Measurements from ENCODE around the gene DICER1. TPM values are rescaled to one million over a fixed set of nuclear protein-coding genes. Genes with fewer than 3 reads are reported as not detected.
"Not testable (repeated sequence)": the region's sequence is repeated elsewhere in the genome, so short reads cannot be mapped to it uniquely, and the experiment has no call there.

Gene DICER1, protein sequence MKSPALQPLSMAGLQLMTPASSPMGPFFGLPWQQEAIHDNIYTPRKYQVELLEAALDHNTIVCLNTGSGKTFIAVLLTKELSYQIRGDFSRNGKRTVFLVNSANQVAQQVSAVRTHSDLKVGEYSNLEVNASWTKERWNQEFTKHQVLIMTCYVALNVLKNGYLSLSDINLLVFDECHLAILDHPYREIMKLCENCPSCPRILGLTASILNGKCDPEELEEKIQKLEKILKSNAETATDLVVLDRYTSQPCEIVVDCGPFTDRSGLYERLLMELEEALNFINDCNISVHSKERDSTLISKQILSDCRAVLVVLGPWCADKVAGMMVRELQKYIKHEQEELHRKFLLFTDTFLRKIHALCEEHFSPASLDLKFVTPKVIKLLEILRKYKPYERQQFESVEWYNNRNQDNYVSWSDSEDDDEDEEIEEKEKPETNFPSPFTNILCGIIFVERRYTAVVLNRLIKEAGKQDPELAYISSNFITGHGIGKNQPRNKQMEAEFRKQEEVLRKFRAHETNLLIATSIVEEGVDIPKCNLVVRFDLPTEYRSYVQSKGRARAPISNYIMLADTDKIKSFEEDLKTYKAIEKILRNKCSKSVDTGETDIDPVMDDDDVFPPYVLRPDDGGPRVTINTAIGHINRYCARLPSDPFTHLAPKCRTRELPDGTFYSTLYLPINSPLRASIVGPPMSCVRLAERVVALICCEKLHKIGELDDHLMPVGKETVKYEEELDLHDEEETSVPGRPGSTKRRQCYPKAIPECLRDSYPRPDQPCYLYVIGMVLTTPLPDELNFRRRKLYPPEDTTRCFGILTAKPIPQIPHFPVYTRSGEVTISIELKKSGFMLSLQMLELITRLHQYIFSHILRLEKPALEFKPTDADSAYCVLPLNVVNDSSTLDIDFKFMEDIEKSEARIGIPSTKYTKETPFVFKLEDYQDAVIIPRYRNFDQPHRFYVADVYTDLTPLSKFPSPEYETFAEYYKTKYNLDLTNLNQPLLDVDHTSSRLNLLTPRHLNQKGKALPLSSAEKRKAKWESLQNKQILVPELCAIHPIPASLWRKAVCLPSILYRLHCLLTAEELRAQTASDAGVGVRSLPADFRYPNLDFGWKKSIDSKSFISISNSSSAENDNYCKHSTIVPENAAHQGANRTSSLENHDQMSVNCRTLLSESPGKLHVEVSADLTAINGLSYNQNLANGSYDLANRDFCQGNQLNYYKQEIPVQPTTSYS (N-terminal part only)
- polyA plus RNA-seq (2014; cell fraction: cytosol; rRNA removed), result 18.6 and 20.7 TPM in 2 replicates
- 28.1 and 68.4 TPM in 2 replicates for polyA plus RNA-seq (2014; cell fraction: nucleus; rRNA removed)

DNA sequence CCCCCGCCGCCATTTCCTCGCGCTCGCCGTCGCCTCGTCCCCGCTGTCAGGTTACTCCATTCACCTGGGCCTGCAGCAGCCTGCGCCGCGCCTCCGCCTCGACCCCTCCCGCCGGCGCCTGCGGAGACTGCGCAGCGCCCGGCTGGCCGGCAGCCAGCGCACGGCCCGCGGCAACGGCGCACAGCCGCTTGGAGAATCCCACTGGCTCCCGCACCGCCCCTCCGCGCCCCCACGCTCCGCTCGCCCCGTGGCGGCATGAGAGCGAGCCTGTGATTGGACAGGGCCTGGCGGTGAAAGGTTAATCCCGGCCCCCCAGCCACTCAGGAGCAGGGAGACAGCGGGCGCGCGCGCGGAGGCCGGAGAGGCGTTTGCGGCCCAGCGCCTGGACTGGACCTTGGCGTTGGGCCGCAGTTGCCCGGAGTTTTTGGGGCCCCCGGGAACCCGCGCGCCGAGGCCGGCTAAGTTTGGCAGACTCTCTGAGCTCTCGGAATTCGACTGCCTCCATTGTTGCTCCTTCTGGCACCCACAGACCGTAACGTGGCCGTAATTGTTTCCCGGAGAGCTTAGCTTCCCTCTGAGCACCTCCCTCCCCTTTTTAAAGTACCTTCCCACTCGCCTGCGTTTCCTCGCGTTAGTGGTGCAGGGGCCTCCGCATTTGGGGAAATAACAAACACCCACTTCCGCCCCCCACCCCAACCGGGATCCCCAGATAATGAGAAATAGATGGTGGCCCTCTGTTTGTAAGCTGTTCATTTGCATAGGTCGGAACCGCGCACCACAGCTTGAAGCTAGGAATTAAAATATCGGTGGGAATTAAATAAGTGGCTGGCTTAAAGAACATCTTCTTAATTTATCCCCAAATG lies at the start of gene DICER1:
DICER1 (minus strand) TSS at position 203 of the 863 bp plus-strand sequence. CDS start 24,071 bp downstream, outside the sequence.
- peak; percentile 81 for DNase-seq (ENCODE audit: low spot score)

DNA sequence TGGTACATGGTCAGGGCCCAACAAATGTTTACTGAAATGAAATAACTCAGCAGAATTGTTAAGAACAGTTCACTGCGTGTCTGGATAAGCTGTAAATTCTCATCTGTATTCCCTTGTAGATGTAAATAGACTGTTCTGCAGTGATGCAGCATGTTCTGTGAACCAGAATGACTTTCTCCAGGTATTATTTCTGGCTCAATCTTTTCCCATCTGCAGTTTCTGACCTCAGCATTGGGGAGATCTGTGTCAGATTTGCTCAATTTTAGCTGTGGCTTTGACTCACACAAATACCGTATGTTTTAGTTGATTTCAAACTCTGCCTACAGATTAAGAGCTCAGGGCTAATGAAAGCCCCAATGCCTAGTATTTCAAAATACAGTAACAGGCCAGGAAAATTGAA lies 49.2 kb upstream of the DICER1 start:
- no peak for DNase-seq (ENCODE audit: low spot score)

DNA sequence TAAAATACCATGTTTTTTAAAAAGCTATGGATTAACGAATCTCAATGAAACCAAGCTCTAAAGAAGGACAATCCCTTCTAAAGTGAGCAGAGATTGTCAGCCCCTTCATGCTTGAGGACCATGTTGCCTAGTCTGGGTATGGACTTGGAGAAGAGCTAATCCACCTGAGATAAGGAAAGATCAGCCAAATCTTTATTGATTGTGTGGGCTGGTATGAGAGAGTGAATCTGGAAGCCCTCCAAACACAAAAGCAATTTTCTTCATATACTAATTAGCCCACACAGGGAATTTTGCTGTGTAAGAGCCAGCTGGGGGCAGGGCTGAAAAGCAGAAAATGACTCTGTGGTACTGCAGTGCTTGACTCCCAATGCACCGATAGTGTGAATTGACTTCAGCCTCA lies 47.4 kb upstream of the DICER1 start:
- DNase-seq (ENCODE audit: low spot score), result no peak

DNA sequence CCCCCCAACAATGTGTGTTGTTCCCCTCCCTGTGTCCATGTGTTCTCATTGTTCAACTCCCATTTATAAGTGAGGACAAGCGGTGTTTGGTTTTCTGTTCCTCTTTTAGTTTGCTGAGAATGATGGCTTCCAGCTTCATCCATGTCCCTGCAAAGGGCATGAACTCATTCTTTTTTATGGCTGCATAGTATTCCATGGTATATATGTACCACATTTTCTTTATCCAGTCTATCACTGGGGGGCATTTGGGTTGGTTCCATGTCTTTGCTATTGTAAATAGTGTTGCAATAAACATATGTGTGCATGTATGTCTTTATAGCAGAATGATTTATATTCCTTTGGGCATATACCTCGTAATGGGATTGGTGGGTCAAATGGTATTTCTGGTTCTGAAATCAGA lies 44.4 kb upstream of the DICER1 start:
- not testable (repeated sequence) for DNase-seq (ENCODE audit: low spot score)

DNA sequence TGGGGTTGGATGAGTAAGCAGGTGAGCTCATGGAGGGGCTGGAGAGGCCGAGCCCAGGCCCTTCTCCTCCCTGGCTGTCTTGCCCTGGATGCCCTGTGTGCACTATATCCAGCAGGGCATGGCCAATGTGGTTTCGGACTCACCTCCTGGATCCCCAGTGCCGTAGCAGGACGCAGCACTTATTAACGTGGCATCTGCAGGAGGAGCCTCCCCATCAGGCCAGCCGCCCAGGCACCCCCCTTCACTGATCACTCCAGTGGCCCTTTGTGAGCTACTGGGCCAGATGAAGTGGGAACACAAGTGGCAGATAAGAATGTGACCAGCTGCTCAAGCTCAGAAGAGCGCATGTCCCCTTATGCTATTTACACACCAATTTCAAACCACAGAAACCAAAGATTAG lies 43.1 kb upstream of the DICER1 start:
- no peak for DNase-seq (ENCODE audit: low spot score)

GRCh38 chr14:95199298-95199983 lies 42.1 kb upstream of the DICER1 start:
- no peak for DNase-seq (ENCODE audit: low spot score)

- DNase-seq (ENCODE audit: low spot score), result no peak
Measured at GRCh38 chr14:95198320-95198719, 41.0 kb upstream of the DICER1 start.

DNA sequence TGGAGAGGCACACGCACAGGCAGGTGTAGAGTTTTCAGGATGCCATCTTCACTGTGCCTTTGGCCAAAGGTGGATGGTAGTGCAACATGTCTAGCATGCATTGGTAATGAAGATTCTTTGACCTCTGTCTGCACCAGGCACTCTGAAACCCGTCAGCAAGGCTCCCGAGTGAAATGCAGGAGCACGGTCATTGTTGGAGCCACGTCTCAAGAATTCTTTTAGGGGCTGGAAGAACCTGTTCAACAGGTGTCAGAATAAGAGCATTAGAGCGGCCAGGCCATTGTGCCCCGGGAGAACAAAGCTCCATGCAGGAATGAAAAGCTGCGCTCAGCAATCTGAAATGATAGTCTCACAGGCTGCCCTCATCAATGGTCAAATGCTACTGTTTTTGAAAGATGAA lies 40.2 kb upstream of the DICER1 start:
- no peak for DNase-seq (ENCODE audit: low spot score)

GRCh38 chr14:95196826-95197545 lies 39.7 kb upstream of the DICER1 start:
- no peak for DNase-seq (ENCODE audit: low spot score)

DNA sequence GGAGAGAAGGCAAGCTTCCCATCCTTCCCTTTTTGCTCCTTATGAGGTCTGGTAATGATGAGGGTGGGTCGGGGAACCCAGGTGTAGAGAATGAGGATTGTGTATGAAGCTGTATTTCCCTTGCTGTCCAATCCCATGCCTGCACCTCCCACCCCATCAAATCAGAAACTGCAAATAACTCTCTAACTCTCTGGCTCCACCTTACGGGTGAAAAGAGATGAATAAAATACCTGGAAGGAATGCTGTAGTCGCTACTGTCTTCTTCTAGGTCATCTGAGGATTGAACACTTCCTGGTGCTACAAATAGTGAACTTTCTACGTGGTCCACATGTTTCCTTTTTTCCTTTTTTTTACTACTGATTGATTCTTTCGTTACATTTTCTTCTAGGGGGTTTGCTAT lies 38.9 kb upstream of the DICER1 start:
- DNase-seq (ENCODE audit: low spot score), result no peak

DNA sequence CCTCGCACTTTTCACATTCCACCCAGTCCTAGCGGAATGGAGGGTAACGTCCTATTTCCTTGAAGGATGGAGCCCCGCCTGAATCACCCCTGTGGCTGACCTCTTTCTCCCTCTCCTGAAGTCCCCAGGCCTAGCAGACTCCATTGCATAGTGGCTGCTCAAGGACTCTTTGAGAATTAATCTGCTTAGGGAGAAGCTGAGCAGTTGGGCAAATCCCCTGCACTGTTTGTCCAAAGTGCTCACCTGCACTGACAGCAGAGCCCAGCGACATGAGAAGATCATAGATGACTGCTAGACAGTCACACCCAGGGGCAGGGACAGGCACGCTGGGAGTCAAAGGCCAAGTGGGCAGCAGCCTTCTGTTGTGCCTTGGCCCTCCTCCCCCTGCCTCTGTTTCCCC lies 37.7 kb upstream of the DICER1 start:
- no peak for DNase-seq (ENCODE audit: low spot score)

- no peak for DNase-seq (ENCODE audit: low spot score)
Measured at GRCh38 chr14:95193081-95193480, 35.8 kb upstream of the DICER1 start.

- DNase-seq (ENCODE audit: low spot score), result no peak
Measured at GRCh38 chr14:95192311-95192710, 35.0 kb upstream of the DICER1 start.

DNA sequence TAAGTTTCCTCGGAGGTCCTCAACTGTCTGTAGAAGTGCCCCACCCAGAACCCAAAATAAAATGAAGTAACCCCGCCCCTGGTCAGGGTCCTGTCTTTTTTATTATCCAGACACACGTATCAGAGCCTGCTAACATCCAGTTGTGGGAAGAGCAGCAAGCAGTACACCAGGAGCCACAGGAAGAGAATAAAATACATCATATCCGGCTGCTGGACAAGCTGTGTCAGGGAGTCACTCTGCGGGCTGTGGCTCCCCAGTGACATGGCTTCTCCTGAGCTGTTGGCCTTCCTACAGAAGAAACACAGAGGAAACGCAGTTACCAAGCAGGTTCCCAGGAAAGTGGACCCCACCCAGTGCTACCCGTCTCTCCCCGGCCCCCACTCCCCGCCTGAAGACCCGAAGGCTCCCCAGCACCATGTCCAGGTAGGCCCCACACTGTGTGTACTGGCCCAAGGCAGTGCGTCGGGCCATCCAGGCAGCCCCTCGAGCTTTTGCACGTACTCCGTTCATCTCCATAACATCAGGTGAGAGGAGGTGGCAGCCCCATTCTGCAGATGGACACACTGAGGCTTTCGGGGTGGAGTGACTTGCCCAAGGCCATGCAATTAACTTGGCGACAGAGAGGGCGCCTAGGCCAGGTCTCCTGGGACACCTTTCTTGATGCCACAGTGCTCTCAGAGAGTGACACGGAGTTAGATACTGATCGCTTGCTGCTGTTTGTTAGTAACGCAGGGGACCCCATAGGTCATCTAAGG lies 34.3 kb upstream of the DICER1 start:
- no peak for DNase-seq (ENCODE audit: low spot score)

- DNase-seq (ENCODE audit: low spot score), result no peak
Measured at GRCh38 chr14:95190857-95191256, 33.5 kb upstream of the DICER1 start.

DNA sequence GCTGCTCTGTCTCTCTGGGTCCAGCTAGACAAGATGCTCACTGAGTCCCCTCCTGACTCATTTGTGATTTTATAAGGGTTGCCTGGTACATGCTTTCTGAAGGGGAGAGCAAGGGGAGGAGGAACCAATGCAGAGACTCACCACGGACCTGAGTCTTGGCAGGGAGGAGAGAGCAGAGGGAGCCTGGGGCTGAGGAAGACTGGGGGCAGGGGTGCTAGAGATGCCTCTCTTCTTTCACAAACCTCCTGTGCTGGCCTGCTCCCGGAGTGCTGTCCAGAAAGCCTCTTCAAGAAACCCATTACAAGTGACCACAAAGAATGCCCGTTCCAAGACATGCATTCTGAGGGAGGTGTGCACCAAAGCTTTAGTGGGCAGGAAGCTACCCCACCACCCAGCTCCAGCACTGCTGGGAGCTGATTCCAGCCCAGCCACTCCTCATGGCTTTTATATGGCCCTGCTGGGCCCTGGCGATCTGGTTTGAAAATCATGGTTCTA lies 33.1 kb upstream of the DICER1 start:
- DNase-seq (ENCODE audit: low spot score), result no peak

DNA sequence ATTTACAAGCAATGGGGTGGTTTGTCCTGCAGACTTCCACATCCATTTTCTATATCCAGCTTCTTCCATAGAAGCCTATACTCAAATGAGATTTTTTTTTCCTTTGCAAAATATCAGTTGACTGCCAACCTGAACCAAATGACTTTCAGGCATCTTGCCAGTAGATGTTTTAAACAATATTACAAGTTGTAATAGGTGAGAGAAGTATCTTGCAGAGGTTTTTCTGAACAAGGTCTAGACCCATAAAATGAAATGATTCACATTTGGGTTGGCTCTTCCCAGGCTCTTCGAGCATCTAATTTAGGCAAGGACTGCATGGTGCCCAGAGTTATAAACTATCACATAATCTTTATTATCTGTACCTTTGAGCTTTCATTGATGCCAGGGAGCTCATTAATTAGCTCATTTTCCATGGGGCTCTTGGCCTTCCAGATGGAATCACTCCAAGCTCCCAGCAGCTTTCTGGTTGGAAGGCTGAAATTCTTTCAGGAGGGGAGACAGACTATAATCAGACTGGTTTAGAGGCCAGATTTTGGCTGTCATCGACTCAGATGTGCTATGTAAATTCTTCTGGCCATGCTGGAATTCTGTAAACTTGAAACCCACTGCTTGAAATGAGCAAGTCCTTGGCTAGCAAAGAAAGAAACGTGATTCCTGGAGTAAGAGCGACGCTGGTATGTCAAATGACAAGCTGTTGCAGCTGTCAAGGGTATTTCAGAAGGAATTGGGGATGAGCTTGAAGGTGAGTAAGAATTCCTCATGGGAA lies 32.2 kb upstream of the DICER1 start:
- no peak for DNase-seq (ENCODE audit: low spot score)

- no peak for DNase-seq (ENCODE audit: low spot score)
Measured at GRCh38 chr14:95188380-95188779, 31.1 kb upstream of the DICER1 start.
